GM21528 (cell line): ENCODE data around the gene NELFB.
A peak's percentile ranks its signal among the peaks of the same experiment; 100 is the strongest.

Experiments used
- ATAC-seq: cut with Tn5 transposase; IDR thresholded peaks from one replicate; pipeline ENCODE4 v1.9.1; 2021; ENCODE audit warnings: mild to moderate bottlenecking, moderate library complexity; ENCODE audit not compliant: unreplicated experiment, low FRiP score

The NELFB gene

GRCh38 chr9:137223078-137223970 lies 31.8 kb upstream of the NELFB start:
- peak; percentile 63 for ATAC-seq

- no peak for ATAC-seq
Observed at GRCh38 chr9:137224830-137225694, 30.1 kb upstream of the NELFB start, which contains the start of gene CYSRT1. Gene CYSRT1 (plus strand): TSS chr9:137225174. CDS start chr9:137225622, 448 bp downstream.

- no peak for ATAC-seq
Observed at GRCh38 chr9:137225699-137226331, 29.3 kb upstream of the NELFB start.

GRCh38 chr9:137226338-137227053 lies 28.6 kb upstream of the NELFB start:
- ATAC-seq: no peak

- ATAC-seq: no peak
Observed at GRCh38 chr9:137227054-137227852, 27.9 kb upstream of the NELFB start, which contains the start of gene RNF224. Gene RNF224 (plus strand): TSS chr9:137227502. CDS start chr9:137228336, 834 bp downstream.

GRCh38 chr9:137227853-137228505 lies 27.1 kb upstream of the NELFB start:
- ATAC-seq: no peak

GRCh38 chr9:137228506-137228967 lies 26.6 kb upstream of the NELFB start:
- no peak for ATAC-seq

- ATAC-seq: no peak
Observed at GRCh38 chr9:137228968-137229896, 25.9 kb upstream of the NELFB start.

GRCh38 chr9:137229903-137230704 lies 25.0 kb upstream of the NELFB start:
- ATAC-seq: no peak

- ATAC-seq: no peak
Observed at GRCh38 chr9:137230705-137231371, 24.3 kb upstream of the NELFB start, which contains the start of gene SLC34A3. Gene SLC34A3 (plus strand): TSS chr9:137230901. CDS start chr9:137231703, 802 bp downstream.

GRCh38 chr9:137231372-137232039 lies 23.6 kb upstream of the NELFB start:
- no peak for ATAC-seq

- ATAC-seq: no peak
Observed at GRCh38 chr9:137232101-137232500, 23.0 kb upstream of the NELFB start.

- no peak for ATAC-seq
Observed at GRCh38 chr9:137232510-137232909, 22.6 kb upstream of the NELFB start.

- no peak for ATAC-seq
Observed at GRCh38 chr9:137233143-137233980, 21.8 kb upstream of the NELFB start.
